ENCODE results near the gene STIM2. TPM values are rescaled to one million over a fixed set of nuclear protein-coding genes. Genes with fewer than 3 reads are reported as not detected.

The STIM2 gene
- total RNA-seq, 1 experiment from 2014 or later, result 23.9 TPM

- ChIA-PET POLR2A (no interaction called here), CTCF (no interaction called here)
- no peak for ATAC-seq
- TF ChIP-seq TCF7L2 (IDR thresholded peaks at IDR 0.05; ENCODE audit: low read depth, low read length), result no peak
- TF ChIP-seq POLR2AphosphoS5 (IDR thresholded peaks at IDR 0.05; ENCODE audit: low read depth, low read length), result no peak
- no peak for TF ChIP-seq SIN3A (IDR thresholded peaks at IDR 0.05; ENCODE audit: borderline replicate concordance, insufficient read depth, low read depth, low read length)
- no peak for TF ChIP-seq CTCF (IDR thresholded peaks at IDR 0.05)
- TF ChIP-seq REST (IDR thresholded peaks at IDR 0.05; ENCODE audit: insufficient read depth in 1 of 2, low read depth in 2 of 2, low read length in 1 of 2), result no peak
- no peaks in the 10 kb centered on the region for H3K36me3 ChIP-seq (ENCODE audit: control insufficient read depth, insufficient read depth, low read length)
- H3K27ac ChIP-seq (ENCODE audit: low read length), result no peak overlapping the region
- BruUV-seq (replicated peaks), result no TSS peak
- H3K4me3 ChIP-seq (ENCODE audit: low read depth in 2 of 2, low read length in 2 of 2), result no peak overlapping the region
- no peaks in the 10 kb centered on the region for H3K4me1 ChIP-seq (ENCODE audit: control insufficient read depth, insufficient read depth, low read length)
- H3K27me3 ChIP-seq (ENCODE audit: control insufficient read depth, insufficient read depth, low read length), result no peaks in the 10 kb centered on the region
- no peak for DNase-seq (ENCODE audit: low read depth, low spot score)
- intact Hi-C loops (cut with micrococcal nuclease; ENCODE audit: unreplicated experiment) (no loop called here), in situ Hi-C loops (cut with HindIII; ENCODE audit: low pct_unique_long_range_greater_than_20kb, low sequenced_read_pairs) (no loop called here)
- no peaks in the 10 kb centered on the region for H3K9me3 ChIP-seq (ENCODE audit: control insufficient read depth, insufficient read depth, low read depth, low read length)
Measured at GRCh38 chr4:27059446-27059845, 198.8 kb downstream of the STIM2 start.

- intact Hi-C loops (cut with micrococcal nuclease; ENCODE audit: unreplicated experiment), result no loop called here
- Histone ChIP-seq H3K27ac (ENCODE audit: low read length) (no peak overlapping the region), H3K4me1 (ENCODE audit: control insufficient read depth, insufficient read depth, low read length) (no peaks in the 10 kb centered on the region), H3K9me3 (ENCODE audit: control insufficient read depth, insufficient read depth, low read depth, low read length) (no peaks in the 10 kb centered on the region), H3K27me3 (ENCODE audit: control insufficient read depth, insufficient read depth, low read length) (no peaks in the 10 kb centered on the region), H3K36me3 (ENCODE audit: control insufficient read depth, insufficient read depth, low read length) (no peaks in the 10 kb centered on the region), H3K4me3 (ENCODE audit: low read depth in 2 of 2, low read length in 2 of 2) (no peak overlapping the region)
- no TSS peak for BruUV-seq (replicated peaks)
- TF ChIP-seq SIN3A (IDR thresholded peaks at IDR 0.05; ENCODE audit: borderline replicate concordance, insufficient read depth, low read depth, low read length), result no peak
- DNase-seq (ENCODE audit: low read depth, low spot score), result no peak
- ATAC-seq, result no peak
- ChIA-PET CTCF (no interaction called here), POLR2A (no interaction called here)
- in situ Hi-C loops (cut with HindIII; ENCODE audit: low pct_unique_long_range_greater_than_20kb, low sequenced_read_pairs), result no loop called here
Measured at GRCh38 chr4:27062256-27062655, 201.6 kb downstream of the STIM2 start.

- ChIA-PET CTCF (no interaction called here), POLR2A (no interaction called here)
- H3K27me3 ChIP-seq (ENCODE audit: control insufficient read depth, insufficient read depth, low read length), result no peaks in the 10 kb centered on the region
- H3K9me3 ChIP-seq (ENCODE audit: control insufficient read depth, insufficient read depth, low read depth, low read length), result no peaks in the 10 kb centered on the region
- DNase-seq (ENCODE audit: low read depth, low spot score) (no peak), ATAC-seq (no peak)
- no peaks in the 10 kb centered on the region for H3K36me3 ChIP-seq (ENCODE audit: control insufficient read depth, insufficient read depth, low read length)
- H3K4me1 ChIP-seq (ENCODE audit: control insufficient read depth, insufficient read depth, low read length), result no peaks in the 10 kb centered on the region
- no peak overlapping the region for H3K4me3 ChIP-seq (ENCODE audit: low read depth in 2 of 2, low read length in 2 of 2)
- H3K27ac ChIP-seq (ENCODE audit: low read length), result no peak overlapping the region
- in situ Hi-C loops (cut with HindIII; ENCODE audit: low pct_unique_long_range_greater_than_20kb, low sequenced_read_pairs) (no loop called here), intact Hi-C loops (cut with micrococcal nuclease; ENCODE audit: unreplicated experiment) (no loop called here)
- no TSS peak for BruUV-seq (replicated peaks)
- TF ChIP-seq REST (IDR thresholded peaks at IDR 0.05; ENCODE audit: insufficient read depth in 1 of 2, low read depth in 2 of 2, low read length in 1 of 2) (no peak), TCF7L2 (IDR thresholded peaks at IDR 0.05; ENCODE audit: low read depth, low read length) (no peak), POLR2AphosphoS5 (IDR thresholded peaks at IDR 0.05; ENCODE audit: low read depth, low read length) (no peak)
Measured at GRCh38 chr4:27066591-27066990, 205.9 kb downstream of the STIM2 start.

All from Panc1 (cell line).